ENCODE results near the gene RETN.
A peak's percentile ranks its signal among the peaks of the same experiment; 100 is the strongest.

Gene RETN

DNA sequence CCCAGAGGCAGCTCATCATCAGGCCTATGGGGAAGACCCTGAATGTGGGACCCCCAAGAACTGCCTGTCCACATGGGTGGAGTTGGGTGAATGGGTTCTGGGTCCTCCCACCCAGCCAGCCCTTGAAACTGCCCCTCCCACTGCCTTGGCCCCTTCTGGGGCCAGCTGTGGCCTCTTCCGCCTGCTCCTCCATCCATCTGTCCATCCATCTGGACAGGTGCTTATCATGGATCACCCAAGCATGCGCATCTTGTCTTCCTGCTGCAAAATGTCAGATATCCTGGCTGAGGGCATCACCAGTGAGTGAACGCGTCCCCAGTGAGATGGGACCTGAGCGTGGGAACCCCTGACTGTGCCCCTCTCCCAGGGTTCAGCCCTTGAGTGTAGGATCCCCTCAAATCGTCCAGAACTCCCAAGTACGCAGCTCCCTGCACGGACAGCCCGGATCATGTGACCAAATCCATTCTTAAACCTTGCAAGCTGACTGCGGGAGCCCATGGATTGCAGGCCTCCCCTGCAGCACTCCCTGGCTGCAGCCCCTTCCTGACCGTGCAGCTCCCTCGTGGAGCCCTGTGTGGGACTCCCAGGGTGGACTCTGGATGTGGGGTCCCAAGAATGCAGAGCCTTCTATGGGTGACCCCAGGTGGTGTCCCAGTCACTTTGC is 29.9 kb upstream of the RETN start:
- no peak for DNase-seq

- no peak for DNase-seq
Measured at GRCh38 chr19:7639863-7640348, 28.9 kb upstream of the RETN start.

DNA sequence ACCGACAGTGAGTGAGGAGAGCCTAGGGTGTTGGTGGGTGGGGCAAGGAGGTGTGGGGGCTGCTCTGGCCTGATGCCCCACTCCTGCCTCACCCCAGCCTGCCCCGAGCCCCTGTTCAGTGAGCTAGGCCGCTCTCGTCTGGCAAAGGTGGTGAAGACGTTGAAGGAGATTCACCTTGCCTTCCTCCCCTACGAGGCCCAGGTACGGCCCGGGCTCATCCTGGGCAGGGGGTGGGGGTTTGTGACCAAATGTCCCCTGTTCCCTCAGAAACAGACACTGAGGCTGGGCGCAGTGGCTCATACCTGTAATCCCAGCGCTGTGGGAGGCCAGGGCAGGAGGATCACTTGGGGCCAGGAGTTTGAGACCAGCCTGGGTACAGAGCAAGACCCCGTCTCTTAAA is 28.0 kb upstream of the RETN start:
- no peak for DNase-seq

DNA sequence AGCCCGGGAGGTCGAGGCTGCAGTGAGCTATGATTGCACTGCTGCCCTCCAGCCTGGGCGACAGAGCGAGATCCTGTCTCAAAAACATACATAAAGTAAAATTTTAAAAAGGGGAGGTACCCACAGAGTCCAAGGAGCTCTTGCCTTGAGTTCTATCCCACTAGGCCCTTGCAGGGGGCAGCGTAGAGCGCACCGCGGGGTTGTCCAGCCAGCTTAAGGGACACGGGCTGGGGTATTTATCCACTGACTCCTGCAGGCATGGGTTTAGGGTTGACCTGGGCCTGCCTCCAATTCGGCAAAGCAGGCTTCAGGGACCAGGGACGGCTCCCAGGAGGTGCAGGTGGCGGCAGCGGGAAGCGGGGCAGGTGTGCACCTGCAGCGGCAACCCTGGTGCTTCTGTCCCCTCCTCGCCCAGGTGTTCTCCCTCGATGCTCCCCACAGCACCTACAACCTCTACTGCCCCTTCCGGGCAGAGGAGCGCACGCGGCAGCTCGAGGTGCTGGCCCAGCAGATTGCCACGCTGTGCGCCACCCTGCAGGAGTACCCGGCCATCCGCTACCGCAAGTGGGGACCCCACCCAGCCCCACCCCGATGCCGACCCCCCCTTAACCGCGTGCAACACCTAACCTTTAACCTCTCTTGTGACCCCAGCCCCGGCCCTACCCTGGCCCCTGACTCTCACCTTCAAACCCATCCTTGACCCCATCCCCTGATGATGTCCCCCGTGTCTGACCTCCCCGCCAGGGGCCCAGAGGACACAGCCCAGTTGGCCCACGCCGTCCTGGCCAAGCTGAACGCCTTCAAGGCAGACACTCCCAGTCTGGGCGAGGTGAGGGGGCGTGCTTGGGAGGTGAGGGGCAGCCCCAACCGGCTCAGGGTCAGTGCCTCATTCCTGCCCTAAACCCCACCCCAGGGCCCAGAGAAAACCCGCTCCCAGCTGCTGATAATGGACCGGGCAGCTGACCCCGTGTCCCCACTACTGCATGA is 27.3 kb upstream of the RETN start:
- DNase-seq, result no peak

GRCh38 chr19:7642295-7643030 is 26.4 kb upstream of the RETN start:
- no peak for DNase-seq

GRCh38 chr19:7643031-7643415 is 25.8 kb upstream of the RETN start:
- no peak for DNase-seq

DNA sequence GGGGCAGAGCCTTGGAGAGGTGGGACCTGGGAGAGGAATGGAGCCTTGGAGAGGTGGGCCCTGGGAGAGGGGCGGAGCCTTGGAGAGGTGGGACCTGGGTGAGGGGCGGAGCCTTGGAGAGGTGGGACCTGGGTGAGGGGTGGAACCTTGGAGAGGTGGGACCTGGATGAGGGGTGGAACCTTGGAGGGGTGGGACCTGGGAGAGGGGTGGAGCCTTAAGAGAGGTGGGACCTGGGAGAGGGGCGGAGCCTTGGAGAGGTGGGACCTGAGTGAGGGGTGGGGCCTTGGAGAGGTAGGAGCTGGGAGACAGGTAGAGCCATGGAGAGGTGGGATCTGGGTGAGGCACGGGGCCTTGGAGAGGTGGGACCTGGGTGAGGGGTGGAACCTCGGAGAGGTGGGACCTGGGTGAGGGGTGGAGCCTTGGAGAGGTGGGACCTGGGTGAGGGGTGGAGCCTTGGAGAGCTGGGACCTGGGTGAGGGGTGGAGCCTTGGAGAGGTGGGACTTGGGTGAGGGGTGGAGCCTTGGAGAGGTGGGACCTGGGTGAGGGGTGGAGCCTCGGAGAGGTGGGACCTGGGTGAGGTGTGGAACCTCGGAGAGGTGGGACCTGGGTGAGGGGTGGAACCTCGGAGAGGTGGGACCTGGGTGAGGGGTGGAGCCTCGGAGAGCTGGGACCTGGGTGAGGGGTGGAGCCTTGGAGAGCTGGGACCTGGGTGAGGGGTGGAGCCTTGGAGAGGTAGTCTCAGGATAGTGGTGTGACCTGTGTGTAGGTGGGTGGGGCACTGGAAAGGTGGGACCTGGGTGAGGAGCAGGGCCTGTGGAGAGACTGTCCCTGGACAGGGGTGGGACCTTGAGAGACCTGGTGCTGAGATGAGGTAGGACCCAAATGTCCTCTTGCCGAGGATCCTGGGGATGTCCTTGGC is 25.0 kb upstream of the RETN start:
- DNase-seq, result peak; percentile 42 to 47

GRCh38 chr19:7644550-7644877 is 24.3 kb upstream of the RETN start:
- DNase-seq, result no peak

GRCh38 chr19:7645163-7645562 is 23.7 kb upstream of the RETN start:
- peak; percentile 48 to 70 for DNase-seq

DNA sequence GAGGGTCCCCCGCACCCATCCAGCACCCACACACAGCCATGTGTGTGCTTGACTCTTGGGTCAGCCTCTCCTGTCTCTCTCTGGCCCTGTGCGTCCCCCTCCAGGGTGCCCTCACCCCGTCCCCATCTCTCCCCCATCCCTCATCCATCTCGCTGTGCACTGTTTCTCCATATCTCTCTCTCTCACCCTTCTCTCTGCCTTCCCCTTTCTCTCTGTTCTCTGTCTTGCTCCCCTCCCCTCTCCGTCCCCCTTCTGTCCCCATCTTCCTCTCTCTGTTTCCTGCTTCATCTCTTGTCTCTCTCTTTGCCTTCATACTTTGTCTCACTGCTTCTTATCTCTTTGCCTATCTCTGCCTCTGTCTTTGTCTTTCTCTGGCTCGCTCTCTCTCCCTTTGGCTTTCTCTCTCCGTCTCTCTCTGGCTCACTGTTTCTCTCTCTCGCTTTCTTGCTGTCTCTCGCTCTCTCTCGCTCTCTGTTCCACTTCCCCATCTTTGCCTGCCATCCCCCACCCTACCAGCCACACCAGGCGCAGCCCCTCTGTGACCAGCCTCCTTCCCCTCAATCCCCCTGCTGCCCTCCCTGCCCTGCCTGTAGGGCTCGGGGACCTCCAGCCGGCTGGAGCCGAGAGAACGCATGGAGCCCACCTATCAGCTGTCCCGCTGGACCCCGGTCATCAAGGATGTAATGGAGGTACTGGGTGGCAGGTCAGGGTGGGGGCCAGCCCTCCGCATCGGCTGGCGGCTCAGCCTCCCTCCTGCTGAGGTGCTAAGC is 23.0 kb upstream of the RETN start:
- no peak for DNase-seq

GRCh38 chr19:7646426-7646700 is 22.5 kb upstream of the RETN start:
- DNase-seq, result no peak

DNA sequence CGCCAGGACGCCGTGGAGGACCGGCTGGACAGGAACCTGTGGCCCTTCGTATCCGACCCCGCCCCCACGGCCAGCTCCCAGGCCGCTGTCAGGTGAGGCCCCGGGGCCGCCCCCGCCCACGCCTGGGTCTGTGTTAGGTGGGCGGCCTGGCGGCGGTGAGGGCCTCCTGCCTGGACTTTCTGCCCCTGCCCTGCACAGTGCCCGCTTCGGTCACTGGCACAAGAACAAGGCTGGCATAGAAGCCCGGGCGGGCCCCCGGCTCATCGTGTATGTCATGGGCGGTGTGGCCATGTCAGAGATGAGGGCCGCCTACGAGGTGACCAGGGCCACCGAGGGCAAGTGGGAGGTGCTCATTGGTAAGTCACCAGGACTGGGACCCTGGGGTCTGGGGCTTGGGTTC is 21.7 kb upstream of the RETN start:
- DNase-seq, result no peak

- no peak for DNase-seq
Measured at GRCh38 chr19:7648265-7649014, 20.4 kb upstream of the RETN start.

GRCh38 chr19:7650148-7650547 is 18.7 kb upstream of the RETN start:
- no peak for DNase-seq

GRCh38 chr19:7652061-7652641 is 16.7 kb upstream of the RETN start:
- DNase-seq, result peak; percentile 99

GRCh38 chr19:7654401-7654800 is 14.4 kb upstream of the RETN start:
- DNase-seq, result no peak

- DNase-seq, result peak; percentile 96 to 98
Measured at GRCh38 chr19:7655581-7655980, 13.3 kb upstream of the RETN start.

- DNase-seq, result peak; percentile 94 to 96
Measured at GRCh38 chr19:7657131-7657751, 11.6 kb upstream of the RETN start.

GRCh38 chr19:7658219-7658686 is 10.6 kb upstream of the RETN start:
- DNase-seq, result peak; percentile 58 to 61
